D721Med (cell line): ENCODE measurements around the gene DKKL1.

Source experiments
- DNase-seq: peaks from one replicate; pipeline ENCODE4 v3.0.0; 2011; ENCODE audit warnings: low spot score; ENCODE audit not compliant: insufficient read length
- FAIRE-seq: peaks from 2 replicates; lab custom pipeline; 2011; peaks lifted over from hg19 to GRCh38; lab: Jason Lieb, UNC
- CTCF ChIP-seq: IDR thresholded peaks from 2 replicates; pipeline ENCODE4 v1.5.1; 2012; ENCODE audit warnings: mild to moderate bottlenecking, control low read depth; ENCODE audit not compliant: insufficient read depth; ENCODE audit errors: missing control alignments

Gene DKKL1

GRCh38 chr19:49383599-49383998, 19.9 kb downstream of the DKKL1 start:
- no peak for FAIRE-seq
- no peak for DNase-seq
- no peak for TF ChIP-seq CTCF

- no peak for TF ChIP-seq CTCF
- no peak for DNase-seq
- no peak for FAIRE-seq
These were observed 24.3 kb downstream of the DKKL1 start, which contains the start of gene KASH5 for GRCh38 chr19:49387936-49388372. TSS of gene KASH5 (plus strand) at chr19:49388249. CDS start at chr19:49390884, 2,635 bp downstream.

GRCh38 chr19:49389406-49389805, 25.7 kb downstream of the DKKL1 start:
- no peak for TF ChIP-seq CTCF
- no peak for DNase-seq
- FAIRE-seq, result no peak

GRCh38 chr19:49390131-49390928, 26.7 kb downstream of the DKKL1 start:
- TF ChIP-seq CTCF, result no peak
- no peak for DNase-seq
- FAIRE-seq, result no peak

GRCh38 chr19:49390929-49391359, 27.3 kb downstream of the DKKL1 start:
- no peak for DNase-seq
- TF ChIP-seq CTCF, result no peak

GRCh38 chr19:49391581-49392399, 28.1 kb downstream of the DKKL1 start:
- FAIRE-seq, result peak; percentile 84
- peak; percentile 66 for DNase-seq
- TF ChIP-seq CTCF, result peak; percentile 99

More at GRCh38 chr19:49390929-49391359, 27.3 kb downstream of the DKKL1 start:
- no peak for FAIRE-seq
